ENCODE data around the gene LYRM2.

The LYRM2 gene

GRCh38 chr6:89591745-89592144 lies 46.8 kb downstream of the LYRM2 start:
- DNase-seq (ENCODE audit: low spot score): no peak

GRCh38 chr6:89590133-89590532 lies 48.4 kb downstream of the LYRM2 start:
- DNase-seq (ENCODE audit: low spot score): no peak

- no peak for DNase-seq (ENCODE audit: low spot score)
Measured at GRCh38 chr6:89589297-89590025, 49.1 kb downstream of the LYRM2 start.

- DNase-seq (ENCODE audit: low spot score): no peak
Measured at GRCh38 chr6:89585154-89585553, 53.4 kb downstream of the LYRM2 start.

GRCh38 chr6:89584539-89584938 lies 54.0 kb downstream of the LYRM2 start:
- DNase-seq (ENCODE audit: low spot score): no peak

- DNase-seq (ENCODE audit: low spot score): no peak
Measured at GRCh38 chr6:89583559-89583958, 55.0 kb downstream of the LYRM2 start.

GRCh38 chr6:89582669-89583325 lies 55.8 kb downstream of the LYRM2 start:
- DNase-seq (ENCODE audit: low spot score): no peak

- no peak for DNase-seq (ENCODE audit: low spot score)
Measured at GRCh38 chr6:89581689-89582088, 56.9 kb downstream of the LYRM2 start.

GRCh38 chr6:89580997-89581666 lies 57.4 kb downstream of the LYRM2 start:
- DNase-seq (ENCODE audit: low spot score): no peak

- no peak for DNase-seq (ENCODE audit: low spot score)
Measured at GRCh38 chr6:89575562-89575960, 63.0 kb downstream of the LYRM2 start.

GRCh38 chr6:89574910-89575561 lies 63.5 kb downstream of the LYRM2 start:
- DNase-seq (ENCODE audit: low spot score): no peak

GRCh38 chr6:89567630-89568390 lies 70.7 kb downstream of the LYRM2 start:
- DNase-seq (ENCODE audit: low spot score): peak; percentile 37

- no peak for DNase-seq (ENCODE audit: low spot score)
Measured at GRCh38 chr6:89566930-89567629, 71.5 kb downstream of the LYRM2 start.

GRCh38 chr6:89566008-89566800 lies 72.3 kb downstream of the LYRM2 start:
- no peak for DNase-seq (ENCODE audit: low spot score)

GRCh38 chr6:89564752-89565427 lies 73.7 kb downstream of the LYRM2 start:
- DNase-seq (ENCODE audit: low spot score): no peak

GRCh38 chr6:89563866-89564265 lies 74.7 kb downstream of the LYRM2 start:
- DNase-seq (ENCODE audit: low spot score): no peak

- no peak for DNase-seq (ENCODE audit: low spot score)
Measured at GRCh38 chr6:89562093-89562973, 76.2 kb downstream of the LYRM2 start.

- no peak for DNase-seq (ENCODE audit: low spot score)
Measured at GRCh38 chr6:89559487-89559886, 79.1 kb downstream of the LYRM2 start.

- DNase-seq (ENCODE audit: low spot score): no peak
Measured at GRCh38 chr6:89555806-89556205, 82.7 kb downstream of the LYRM2 start.

Data from HuH-7 (cell line).